ENCODE measurements around the gene MYLK4.
A peak's percentile ranks its signal among the peaks of the same experiment; 100 is the strongest.

Gene MYLK4

DNA sequence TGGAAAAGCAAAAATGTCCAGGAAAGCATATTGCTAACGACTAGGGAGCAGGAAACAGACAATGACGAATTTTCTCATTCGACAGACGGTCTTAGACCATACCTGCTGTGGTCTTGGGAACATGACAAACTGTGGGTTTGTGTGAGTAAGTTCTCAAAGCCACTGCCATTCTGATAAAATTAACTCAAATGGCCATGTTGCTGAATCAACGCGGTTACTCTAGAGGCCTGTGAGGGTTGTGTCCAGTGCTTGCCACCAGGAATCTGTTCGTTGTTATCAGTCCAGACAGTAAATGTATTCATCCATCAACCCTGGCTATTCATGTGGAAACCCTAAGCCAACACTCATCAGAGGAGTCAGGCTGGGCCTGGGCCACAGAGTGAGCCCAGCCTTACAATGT, 124.3 kb downstream of the MYLK4 start:
- TF ChIP-seq, protein P1, sequence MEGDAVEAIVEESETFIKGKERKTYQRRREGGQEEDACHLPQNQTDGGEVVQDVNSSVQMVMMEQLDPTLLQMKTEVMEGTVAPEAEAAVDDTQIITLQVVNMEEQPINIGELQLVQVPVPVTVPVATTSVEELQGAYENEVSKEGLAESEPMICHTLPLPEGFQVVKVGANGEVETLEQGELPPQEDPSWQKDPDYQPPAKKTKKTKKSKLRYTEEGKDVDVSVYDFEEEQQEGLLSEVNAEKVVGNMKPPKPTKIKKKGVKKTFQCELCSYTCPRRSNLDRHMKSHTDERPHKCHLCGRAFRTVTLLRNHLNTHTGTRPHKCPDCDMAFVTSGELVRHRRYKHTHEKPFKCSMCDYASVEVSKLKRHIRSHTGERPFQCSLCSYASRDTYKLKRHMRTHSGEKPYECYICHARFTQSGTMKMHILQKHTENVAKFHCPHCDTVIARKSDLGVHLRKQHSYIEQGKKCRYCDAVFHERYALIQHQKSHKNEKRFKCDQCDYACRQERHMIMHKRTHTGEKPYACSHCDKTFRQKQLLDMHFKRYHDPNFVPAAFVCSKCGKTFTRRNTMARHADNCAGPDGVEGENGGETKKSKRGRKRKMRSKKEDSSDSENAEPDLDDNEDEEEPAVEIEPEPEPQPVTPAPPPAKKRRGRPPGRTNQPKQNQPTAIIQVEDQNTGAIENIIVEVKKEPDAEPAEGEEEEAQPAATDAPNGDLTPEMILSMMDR (IDR thresholded peaks at IDR 0.05; ENCODE audit: low read depth, low read length): no peak
- DNase-seq (ENCODE audit: extremely low read depth, low read depth): no peak

DNA sequence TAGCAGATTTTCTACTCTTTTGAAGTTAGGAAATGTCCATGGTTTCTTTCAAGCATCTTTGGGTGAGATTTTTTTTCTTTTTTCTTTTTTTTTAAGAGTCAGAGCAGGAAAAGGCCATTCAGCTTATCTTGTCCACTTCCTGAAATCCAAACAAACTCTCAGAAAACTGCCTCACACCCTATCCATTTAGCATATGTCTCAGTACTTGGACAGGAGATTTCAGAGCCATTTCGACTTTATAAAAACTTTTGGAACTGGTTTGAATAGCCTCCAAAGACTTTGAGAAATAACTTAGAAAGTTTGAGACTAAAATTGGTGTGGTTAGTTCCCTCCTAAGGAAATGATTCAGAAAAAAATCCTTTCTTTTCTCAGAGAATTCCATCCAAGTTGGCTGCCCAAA, 125.1 kb downstream of the MYLK4 start:
- no peak for DNase-seq (ENCODE audit: extremely low read depth, low read depth)
- TF ChIP-seq, protein P1 (IDR thresholded peaks at IDR 0.05; ENCODE audit: low read depth, low read length): no peak

DNA sequence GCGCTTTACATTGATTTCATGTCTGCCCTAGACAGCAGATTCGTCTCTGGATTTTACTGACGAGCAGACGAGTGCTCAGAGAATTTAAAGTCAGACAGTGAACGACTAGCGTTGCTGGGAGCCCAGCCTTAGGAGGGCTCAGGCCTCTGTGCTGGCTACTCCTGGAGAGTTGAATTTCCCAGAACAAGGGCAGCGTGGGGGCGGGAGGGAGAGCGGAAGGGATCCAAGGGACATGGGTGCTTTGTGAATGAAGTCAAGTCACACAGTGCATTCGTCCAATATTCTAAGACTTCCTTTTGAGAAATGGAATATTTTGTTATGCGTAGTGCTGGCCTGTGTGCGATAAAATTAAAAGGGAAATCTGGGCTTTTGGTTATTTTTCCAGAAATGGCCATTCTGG, 126.5 kb downstream of the MYLK4 start:
- no peak for DNase-seq (ENCODE audit: extremely low read depth, low read depth)
- TF ChIP-seq, protein P1 (IDR thresholded peaks at IDR 0.05; ENCODE audit: low read depth, low read length): no peak

DNA sequence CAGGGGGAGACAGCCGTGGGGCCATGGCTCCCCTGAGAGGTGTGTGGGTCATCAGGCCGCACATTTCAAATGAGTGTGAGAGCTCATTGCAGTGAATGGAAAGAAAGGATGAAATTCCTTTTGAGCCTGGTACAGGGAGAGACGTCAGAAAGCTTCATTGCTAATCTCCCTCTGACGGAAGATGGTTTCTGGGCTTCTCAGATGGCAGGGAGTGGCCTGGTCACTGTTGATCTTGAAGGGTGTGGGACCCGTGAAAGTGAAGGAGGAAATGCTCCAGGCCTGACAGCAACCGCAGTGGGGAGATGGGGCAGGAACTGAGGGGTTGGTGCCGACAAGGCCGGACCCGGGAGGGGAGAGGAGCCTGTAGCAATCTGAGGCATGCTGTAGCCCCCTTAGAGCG, 127.4 kb downstream of the MYLK4 start:
- no peak for DNase-seq (ENCODE audit: extremely low read depth, low read depth)
- TF ChIP-seq, protein P1 (IDR thresholded peaks at IDR 0.05; ENCODE audit: low read depth, low read length): no peak

DNA sequence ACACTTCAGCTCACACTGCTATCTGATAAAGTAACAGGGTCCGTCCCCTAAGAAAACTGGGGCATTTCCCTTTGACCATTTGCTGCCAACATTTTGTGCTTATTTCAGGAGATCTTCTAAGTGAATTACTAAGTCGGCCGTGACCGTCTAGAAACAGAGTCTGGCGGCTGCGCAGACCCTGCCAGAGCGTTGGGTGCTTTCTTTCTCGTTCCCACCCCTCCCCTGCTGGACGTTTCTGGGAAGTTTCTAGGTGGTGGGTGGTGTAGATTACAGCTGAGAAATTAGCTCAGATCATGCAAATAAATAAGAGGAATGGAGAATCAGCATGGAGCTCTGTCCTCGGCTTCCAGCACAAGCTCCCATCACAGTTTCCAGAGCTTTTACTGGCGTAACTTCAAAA, 128.1 kb downstream of the MYLK4 start:
- no peak for DNase-seq (ENCODE audit: extremely low read depth, low read depth)
- TF ChIP-seq, protein P1 (IDR thresholded peaks at IDR 0.05; ENCODE audit: low read depth, low read length): peak; percentile 13

DNA sequence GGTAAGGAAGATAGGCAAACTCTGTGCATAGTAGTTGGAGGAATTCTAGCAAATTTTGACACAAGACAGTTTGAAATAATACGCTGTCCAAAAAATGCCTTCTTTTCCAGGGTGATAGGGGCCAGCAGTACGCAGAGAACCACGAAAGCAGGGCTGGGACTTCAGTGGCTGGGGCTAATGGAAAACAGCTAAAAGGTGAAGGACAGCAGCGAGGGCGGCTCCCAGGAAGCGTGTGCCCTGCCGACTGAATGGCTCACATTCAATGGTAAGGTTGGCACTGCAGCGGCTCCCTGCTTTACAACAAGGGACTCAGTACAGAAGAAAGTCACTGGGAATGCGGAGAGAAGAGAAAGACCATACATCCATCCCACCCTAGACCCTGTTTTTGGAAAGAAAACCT, 131.1 kb downstream of the MYLK4 start:
- no peak for DNase-seq (ENCODE audit: extremely low read depth, low read depth)

DNA sequence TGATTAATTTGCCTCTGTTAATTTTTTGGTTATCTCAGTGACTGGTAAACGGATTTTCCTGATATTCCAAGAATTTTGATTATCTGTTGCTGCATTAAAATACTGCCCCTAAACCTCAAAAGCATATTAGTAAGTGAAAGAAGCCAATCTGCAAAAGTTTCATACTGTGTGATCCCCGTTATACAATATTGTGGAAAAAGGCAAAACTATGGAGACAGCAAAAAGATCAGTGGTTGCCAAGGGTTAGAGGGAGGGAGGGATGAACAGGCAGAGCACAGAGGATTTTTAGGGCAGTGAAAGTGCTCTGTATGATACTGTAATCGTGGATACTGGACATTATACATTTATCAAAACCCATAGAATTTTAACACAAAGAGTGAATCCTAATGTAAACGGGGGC, 133.0 kb downstream of the MYLK4 start:
- no peak for DNase-seq (ENCODE audit: extremely low read depth, low read depth)
- TF ChIP-seq, protein P1 (IDR thresholded peaks at IDR 0.05; ENCODE audit: low read depth, low read length): no peak

More for the DNA sequence above, 131.1 kb downstream of the MYLK4 start:
- TF ChIP-seq, protein P1 (IDR thresholded peaks at IDR 0.05; ENCODE audit: low read depth, low read length): no peak

Data from AG09319 (cell line).